SK-N-SH (cell line): ENCODE measurements around the gene OOSP1.

Experiments
- CHD2 ChIP-seq: fragments of 150-350 bp; IDR thresholded peaks from 2 replicates; pipeline ENCODE4 v1.6.1; 2018; ENCODE audit warnings: low read length; ENCODE audit not compliant: partially characterized antibody
- GABPA ChIP-seq: IDR thresholded peaks from 2 replicates; pipeline ENCODE4 v1.4.0; 2012; ENCODE audit warnings: low read depth, mild to moderate bottlenecking
- NFIC ChIP-seq: IDR thresholded peaks from 2 replicates; pipeline ENCODE4 v1.4.0; 2012; ENCODE audit warnings: borderline replicate concordance
- TAF1 ChIP-seq: IDR thresholded peaks from 2 replicates; pipeline ENCODE4 v1.6.1; 2012; ENCODE audit warnings: low read depth, mild to moderate bottlenecking, low read length, moderate library complexity, borderline replicate concordance
- TCF12 ChIP-seq: IDR thresholded peaks from 2 replicates; pipeline ENCODE4 v1.4.0; 2012
- USF1 ChIP-seq: IDR thresholded peaks from 2 replicates; pipeline ENCODE4 v1.4.0; 2012; ENCODE audit warnings: low read depth, borderline replicate concordance
- TF ChIP-seq, protein P1 (sequence below): fragments of 200-600 bp; sonication (generic); IDR thresholded peaks from 2 replicates; pipeline ENCODE4 v1.6.1; 2017; ENCODE audit warnings: antibody characterized with exemption, mild to moderate bottlenecking, moderate library complexity
- TF ChIP-seq, protein P2 (sequence below): fragments of 150-350 bp; IDR thresholded peaks from 2 replicates; pipeline ENCODE4 v1.6.1; 2016; ENCODE audit warnings: mild to moderate bottlenecking, low read depth, low read length

DNA sequence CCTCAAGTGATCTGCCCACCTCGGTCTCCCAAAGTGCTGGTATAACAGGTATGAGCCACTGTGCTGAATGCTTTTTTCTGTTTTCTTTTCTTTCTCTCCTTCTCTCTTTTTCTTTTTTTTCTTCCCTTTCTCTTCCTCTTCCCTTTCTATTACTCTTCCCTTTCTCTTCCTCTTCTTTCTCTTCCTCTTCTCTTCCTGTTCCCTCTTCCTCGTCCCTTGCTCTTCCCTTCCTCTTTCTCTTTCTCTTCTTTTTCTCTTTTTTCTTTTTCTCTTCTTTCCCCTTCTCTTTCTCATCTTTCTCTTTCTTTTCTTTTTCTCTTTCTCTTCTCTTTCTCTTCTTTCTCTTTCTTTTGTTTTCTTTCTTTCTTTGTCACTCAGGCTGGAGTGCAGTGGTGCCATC, 1.2 kb downstream of the OOSP1 start:
- no peak for TF ChIP-seq GABPA
- no peak for TF ChIP-seq USF1
- TF ChIP-seq, protein P1, sequence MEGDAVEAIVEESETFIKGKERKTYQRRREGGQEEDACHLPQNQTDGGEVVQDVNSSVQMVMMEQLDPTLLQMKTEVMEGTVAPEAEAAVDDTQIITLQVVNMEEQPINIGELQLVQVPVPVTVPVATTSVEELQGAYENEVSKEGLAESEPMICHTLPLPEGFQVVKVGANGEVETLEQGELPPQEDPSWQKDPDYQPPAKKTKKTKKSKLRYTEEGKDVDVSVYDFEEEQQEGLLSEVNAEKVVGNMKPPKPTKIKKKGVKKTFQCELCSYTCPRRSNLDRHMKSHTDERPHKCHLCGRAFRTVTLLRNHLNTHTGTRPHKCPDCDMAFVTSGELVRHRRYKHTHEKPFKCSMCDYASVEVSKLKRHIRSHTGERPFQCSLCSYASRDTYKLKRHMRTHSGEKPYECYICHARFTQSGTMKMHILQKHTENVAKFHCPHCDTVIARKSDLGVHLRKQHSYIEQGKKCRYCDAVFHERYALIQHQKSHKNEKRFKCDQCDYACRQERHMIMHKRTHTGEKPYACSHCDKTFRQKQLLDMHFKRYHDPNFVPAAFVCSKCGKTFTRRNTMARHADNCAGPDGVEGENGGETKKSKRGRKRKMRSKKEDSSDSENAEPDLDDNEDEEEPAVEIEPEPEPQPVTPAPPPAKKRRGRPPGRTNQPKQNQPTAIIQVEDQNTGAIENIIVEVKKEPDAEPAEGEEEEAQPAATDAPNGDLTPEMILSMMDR = no peak
- TF ChIP-seq, protein P2, sequence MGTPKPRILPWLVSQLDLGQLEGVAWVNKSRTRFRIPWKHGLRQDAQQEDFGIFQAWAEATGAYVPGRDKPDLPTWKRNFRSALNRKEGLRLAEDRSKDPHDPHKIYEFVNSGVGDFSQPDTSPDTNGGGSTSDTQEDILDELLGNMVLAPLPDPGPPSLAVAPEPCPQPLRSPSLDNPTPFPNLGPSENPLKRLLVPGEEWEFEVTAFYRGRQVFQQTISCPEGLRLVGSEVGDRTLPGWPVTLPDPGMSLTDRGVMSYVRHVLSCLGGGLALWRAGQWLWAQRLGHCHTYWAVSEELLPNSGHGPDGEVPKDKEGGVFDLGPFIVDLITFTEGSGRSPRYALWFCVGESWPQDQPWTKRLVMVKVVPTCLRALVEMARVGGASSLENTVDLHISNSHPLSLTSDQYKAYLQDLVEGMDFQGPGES = no peak
- TF ChIP-seq NFIC = no peak
- no peak for TF ChIP-seq CHD2
- no peak for TF ChIP-seq TCF12
- no peak for TF ChIP-seq TAF1
